ENCODE results near the gene UBAP2L.

UBAP2L gene

GRCh38 chr1:154181944-154182343, 38.8 kb upstream of the UBAP2L start:
- no peak for TF ChIP-seq TAF1 (IDR thresholded peaks at IDR 0.05; ENCODE audit: borderline replicate concordance, insufficient read depth, low read length)
- no peak for TF ChIP-seq FOXP2 (optimal IDR thresholded peaks at IDR 0.05; ENCODE audit: borderline replicate concordance, extremely low read depth, extremely low read length, insufficient read depth)
- no peak; the same call in 1 of the 2 replicates for TF ChIP-seq SIN3A (IDR thresholded peaks at IDR 0.05; ENCODE audit: borderline replicate concordance, insufficient read depth, low read length)
- TF ChIP-seq REST (IDR thresholded peaks at IDR 0.05; ENCODE audit: insufficient read depth in 1 of 2, low read depth in 2 of 2, low read length in 2 of 2) = no peak; a peak in 1 of 4 replicates
- TF ChIP-seq POLR2AphosphoS5 (IDR thresholded peaks at IDR 0.05; ENCODE audit: low read depth, low read length) = no peak

- no peak for TF ChIP-seq FOXP2 (optimal IDR thresholded peaks at IDR 0.05; ENCODE audit: borderline replicate concordance, extremely low read depth, extremely low read length, insufficient read depth)
- no peak for TF ChIP-seq REST (IDR thresholded peaks at IDR 0.05; ENCODE audit: insufficient read depth in 1 of 2, low read depth in 2 of 2, low read length in 2 of 2)
- TF ChIP-seq SIN3A (IDR thresholded peaks at IDR 0.05; ENCODE audit: borderline replicate concordance, insufficient read depth, low read length) = 0 out of 2 replicates have a peak, but pooled peaks have one; percentile 55
- no peak; the same call in 1 of the 2 replicates for TF ChIP-seq TAF1 (IDR thresholded peaks at IDR 0.05; ENCODE audit: borderline replicate concordance, insufficient read depth, low read length)
- peak; percentile 31; the same call in 1 of the 2 replicates for TF ChIP-seq POLR2AphosphoS5 (IDR thresholded peaks at IDR 0.05; ENCODE audit: low read depth, low read length)
Observed at GRCh38 chr1:154182344-154183045, 38.3 kb upstream of the UBAP2L start.

- TF ChIP-seq POLR2AphosphoS5 (IDR thresholded peaks at IDR 0.05; ENCODE audit: low read depth, low read length) (peak; percentile 95), SIN3A (IDR thresholded peaks at IDR 0.05; ENCODE audit: borderline replicate concordance, insufficient read depth, low read length) (peak; percentile 81; the same call in 1 of the 2 replicates), TAF1 (IDR thresholded peaks at IDR 0.05; ENCODE audit: borderline replicate concordance, insufficient read depth, low read length) (peak; percentile 95), FOXP2 (optimal IDR thresholded peaks at IDR 0.05; ENCODE audit: borderline replicate concordance, extremely low read depth, extremely low read length, insufficient read depth) (peak; percentile 88), REST (IDR thresholded peaks at IDR 0.05; ENCODE audit: insufficient read depth in 1 of 2, low read depth in 2 of 2, low read length in 2 of 2) (peak in 1 of 2 experiments; percentile 49; a peak in 1 of 4 replicates)
Observed at GRCh38 chr1:154183046-154183915, 37.5 kb upstream of the UBAP2L start.

GRCh38 chr1:154186177-154186576, 34.6 kb upstream of the UBAP2L start:
- TF ChIP-seq TAF1 (IDR thresholded peaks at IDR 0.05; ENCODE audit: borderline replicate concordance, insufficient read depth, low read length) (no peak), REST (IDR thresholded peaks at IDR 0.05; ENCODE audit: insufficient read depth in 1 of 2, low read depth in 2 of 2, low read length in 2 of 2) (no peak), SIN3A (IDR thresholded peaks at IDR 0.05; ENCODE audit: borderline replicate concordance, insufficient read depth, low read length) (no peak), FOXP2 (optimal IDR thresholded peaks at IDR 0.05; ENCODE audit: borderline replicate concordance, extremely low read depth, extremely low read length, insufficient read depth) (no peak), POLR2AphosphoS5 (IDR thresholded peaks at IDR 0.05; ENCODE audit: low read depth, low read length) (no peak)

Data from PFSK-1 (cell line).